Measurements from ENCODE around the gene ILK.

The ILK gene

GRCh38 chr11:6621711-6622211, 18.2 kb downstream of the ILK start:
- no peak for DNase-seq
- peaks cover 21% of the 10 kb centered on the region for H3K4me1 ChIP-seq (ENCODE audit: control insufficient read depth, insufficient read depth, low read length, poor library complexity, severe bottlenecking)
- H3K9me3 ChIP-seq (ENCODE audit: control insufficient read depth, low read length) = no peaks in the 10 kb centered on the region
- no peak overlapping the region for H3K4me3 ChIP-seq (ENCODE audit: insufficient read depth, low read depth, low read length, poor library complexity, severe bottlenecking)
- H3K27me3 ChIP-seq (replicated peaks; ENCODE audit: control insufficient read depth, insufficient read depth, low read length, poor library complexity, severe bottlenecking) = no peaks in the 10 kb centered on the region
- no peak overlapping the region for H3K27ac ChIP-seq (ENCODE audit: insufficient read depth, low read length, poor library complexity, severe bottlenecking)
- peaks cover 5% of the 10 kb centered on the region for H3K36me3 ChIP-seq (ENCODE audit: control insufficient read depth, insufficient read depth, low read length)

DNA sequence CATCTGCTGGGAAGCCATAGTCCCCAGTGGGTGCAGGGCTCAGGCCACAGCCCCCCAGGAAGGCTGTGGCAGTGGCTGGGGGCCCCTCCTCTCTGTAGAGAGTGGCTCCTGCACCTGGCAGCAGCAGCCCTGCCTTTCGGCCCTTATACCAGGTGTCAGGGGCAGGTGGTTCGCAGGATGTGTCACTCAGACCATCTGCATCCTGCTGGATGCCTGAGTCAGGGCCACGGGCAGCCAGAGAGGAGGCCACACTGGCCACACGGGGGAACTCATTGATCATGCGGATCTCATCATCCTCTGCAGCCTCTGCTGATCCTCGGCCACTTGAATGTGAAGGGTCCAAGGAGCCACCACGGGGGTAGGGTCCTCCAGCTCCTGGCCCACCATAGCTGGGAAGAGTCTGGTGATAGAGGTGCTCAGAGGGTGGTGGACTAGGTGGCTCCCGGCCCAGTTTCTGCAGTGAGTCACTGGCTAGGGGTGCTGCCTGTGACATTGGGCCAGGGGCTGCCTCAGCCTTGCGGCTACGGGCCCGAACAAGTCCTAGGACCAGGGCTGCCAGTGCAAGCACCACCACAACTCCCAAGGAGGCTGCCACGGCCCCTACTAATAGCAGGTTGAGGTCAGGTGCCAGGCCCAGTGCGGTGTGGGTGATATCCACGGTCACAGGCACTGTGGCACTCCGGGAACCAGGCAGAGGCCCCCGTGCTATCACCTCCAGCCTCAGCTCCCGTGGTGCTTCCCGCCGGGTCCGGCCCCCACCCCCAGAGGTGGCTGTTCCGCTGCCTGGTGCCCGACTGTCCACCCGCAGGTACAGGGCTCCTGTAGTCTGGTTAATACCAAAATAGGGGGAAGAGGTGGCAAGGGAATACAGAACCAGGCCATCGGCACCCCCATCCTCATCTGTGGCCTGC, 18.9 kb downstream of the ILK start:
- H3K9me3 ChIP-seq (ENCODE audit: control insufficient read depth, low read length) = no peaks in the 10 kb centered on the region
- H3K4me1 ChIP-seq (ENCODE audit: control insufficient read depth, insufficient read depth, low read length, poor library complexity, severe bottlenecking) = peaks cover 19% of the 10 kb centered on the region
- no peaks in the 10 kb centered on the region for H3K27me3 ChIP-seq (replicated peaks; ENCODE audit: control insufficient read depth, insufficient read depth, low read length, poor library complexity, severe bottlenecking)
- peaks cover 5% of the 10 kb centered on the region for H3K36me3 ChIP-seq (ENCODE audit: control insufficient read depth, insufficient read depth, low read length)
- no peak overlapping the region for H3K27ac ChIP-seq (ENCODE audit: insufficient read depth, low read length, poor library complexity, severe bottlenecking)
- H3K4me3 ChIP-seq (ENCODE audit: insufficient read depth, low read depth, low read length, poor library complexity, severe bottlenecking) = no peak overlapping the region
- no peak for DNase-seq

DNA sequence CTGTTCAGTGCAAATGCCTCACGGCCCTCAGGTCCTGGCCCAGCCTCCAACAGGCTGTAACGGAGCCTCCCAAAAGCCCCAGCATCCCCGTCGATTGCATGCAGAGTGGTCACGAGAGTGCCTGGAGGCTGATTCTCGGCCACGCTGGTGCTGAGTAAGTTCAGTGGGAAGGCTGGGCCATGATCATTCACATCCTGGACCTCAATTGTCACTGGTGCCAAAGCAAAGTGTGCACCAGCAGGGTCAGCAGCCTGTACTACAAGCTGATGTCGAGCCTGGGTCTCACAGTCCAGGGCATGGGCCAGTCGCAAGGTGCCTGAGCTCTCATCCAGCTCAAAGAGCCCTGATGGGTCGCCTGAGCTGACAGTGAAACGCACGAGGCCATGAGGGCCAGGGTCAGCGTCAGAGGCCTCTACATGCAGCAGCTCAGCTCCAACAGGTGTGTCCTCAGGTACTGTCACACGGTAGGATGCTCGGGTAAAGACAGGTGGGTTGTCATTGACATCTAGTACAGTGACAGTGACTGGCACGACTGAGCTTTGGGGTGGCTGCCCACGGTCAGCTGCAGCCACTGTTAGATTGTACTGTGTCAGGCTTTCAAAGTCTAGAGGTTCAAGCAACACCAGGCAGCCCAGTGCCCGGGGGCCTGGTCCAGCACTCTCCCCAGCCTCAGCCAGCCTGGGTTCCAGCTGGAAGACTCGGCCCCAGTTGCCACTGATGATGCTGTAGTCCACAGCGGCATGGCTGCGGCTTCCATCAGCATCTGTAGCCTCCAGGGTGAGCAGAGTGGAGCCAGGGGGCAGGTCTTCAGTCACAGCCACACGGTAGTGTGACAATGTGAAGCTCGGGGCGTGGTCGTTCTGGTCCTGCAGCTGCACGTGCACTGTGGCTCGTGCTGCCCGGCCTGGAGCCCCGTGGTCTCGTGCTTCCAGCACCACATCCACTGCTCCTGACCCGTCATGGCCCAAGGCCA, 20.1 kb downstream of the ILK start:
- Histone ChIP-seq H3K27ac (ENCODE audit: insufficient read depth, low read length, poor library complexity, severe bottlenecking) (no peak overlapping the region), H3K4me3 (ENCODE audit: insufficient read depth, low read depth, low read length, poor library complexity, severe bottlenecking) (no peak overlapping the region), H3K36me3 (ENCODE audit: control insufficient read depth, insufficient read depth, low read length) (peaks cover 5% of the 10 kb centered on the region), H3K4me1 (ENCODE audit: control insufficient read depth, insufficient read depth, low read length, poor library complexity, severe bottlenecking) (peaks cover 7% of the 10 kb centered on the region), H3K27me3 (replicated peaks; ENCODE audit: control insufficient read depth, insufficient read depth, low read length, poor library complexity, severe bottlenecking) (no peaks in the 10 kb centered on the region), H3K9me3 (ENCODE audit: control insufficient read depth, low read length) (no peaks in the 10 kb centered on the region)
- no peak for DNase-seq

- DNase-seq = no peak
- no peaks in the 10 kb centered on the region for H3K9me3 ChIP-seq (ENCODE audit: control insufficient read depth, low read length)
- no peaks in the 10 kb centered on the region for H3K4me1 ChIP-seq (ENCODE audit: control insufficient read depth, insufficient read depth, low read length, poor library complexity, severe bottlenecking)
- peaks cover 5% of the 10 kb centered on the region for H3K36me3 ChIP-seq (ENCODE audit: control insufficient read depth, insufficient read depth, low read length)
- H3K27me3 ChIP-seq (replicated peaks; ENCODE audit: control insufficient read depth, insufficient read depth, low read length, poor library complexity, severe bottlenecking) = no peaks in the 10 kb centered on the region
- no peak overlapping the region for H3K27ac ChIP-seq (ENCODE audit: insufficient read depth, low read length, poor library complexity, severe bottlenecking)
- H3K4me3 ChIP-seq (ENCODE audit: insufficient read depth, low read depth, low read length, poor library complexity, severe bottlenecking) = no peak overlapping the region
These were observed 21.7 kb downstream of the ILK start for GRCh38 chr11:6625156-6625831.

- H3K9me3 ChIP-seq (ENCODE audit: control insufficient read depth, low read length) = no peaks in the 10 kb centered on the region
- H3K4me3 ChIP-seq (ENCODE audit: insufficient read depth, low read depth, low read length, poor library complexity, severe bottlenecking) = no peak overlapping the region
- no peaks in the 10 kb centered on the region for H3K4me1 ChIP-seq (ENCODE audit: control insufficient read depth, insufficient read depth, low read length, poor library complexity, severe bottlenecking)
- H3K36me3 ChIP-seq (ENCODE audit: control insufficient read depth, insufficient read depth, low read length) = peaks cover 5% of the 10 kb centered on the region
- DNase-seq = no peak
- no peaks in the 10 kb centered on the region for H3K27me3 ChIP-seq (replicated peaks; ENCODE audit: control insufficient read depth, insufficient read depth, low read length, poor library complexity, severe bottlenecking)
- no peak overlapping the region for H3K27ac ChIP-seq (ENCODE audit: insufficient read depth, low read length, poor library complexity, severe bottlenecking)
These were observed 22.4 kb downstream of the ILK start for GRCh38 chr11:6625832-6626420.

DNA sequence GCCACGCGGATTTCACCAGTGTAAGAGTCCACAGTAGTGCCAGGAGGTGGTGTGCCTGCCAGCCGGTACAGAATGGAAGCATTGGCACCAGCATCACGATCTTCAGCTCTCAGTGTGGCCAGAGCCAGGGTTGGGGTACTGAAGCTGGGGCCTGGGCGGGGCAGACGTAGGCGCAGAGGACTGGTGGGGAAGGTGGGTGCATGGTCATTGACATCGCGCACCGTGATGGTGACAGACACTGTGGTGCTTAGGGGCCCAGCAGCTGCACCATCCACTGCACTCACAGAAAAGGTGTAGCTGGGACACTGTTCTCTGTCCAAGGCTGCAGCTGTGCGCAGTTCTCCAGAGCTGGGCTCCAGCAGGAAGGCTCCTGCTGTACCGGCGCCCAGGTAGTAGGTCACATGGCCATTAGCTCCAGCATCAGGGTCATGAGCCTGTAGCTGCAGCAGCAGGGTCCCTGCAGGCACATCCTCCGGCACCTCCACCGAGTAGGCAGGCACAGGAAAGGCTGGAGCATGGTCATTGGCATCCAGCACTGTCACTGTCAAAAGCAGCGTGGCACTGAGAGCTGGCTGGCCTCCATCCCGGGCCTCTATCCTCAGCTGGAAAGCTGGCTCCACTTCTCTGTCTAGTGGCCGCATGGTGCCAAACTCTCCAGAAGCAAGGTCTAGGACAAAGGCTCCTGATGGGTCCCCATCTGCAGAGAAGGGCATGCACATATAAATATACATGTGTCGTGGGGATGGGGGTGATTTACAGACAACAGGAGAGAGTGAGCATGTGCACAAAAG, 23.6 kb downstream of the ILK start:
- H3K4me3 ChIP-seq (ENCODE audit: insufficient read depth, low read depth, low read length, poor library complexity, severe bottlenecking) = no peak overlapping the region
- H3K36me3 ChIP-seq (ENCODE audit: control insufficient read depth, insufficient read depth, low read length) = peaks cover 5% of the 10 kb centered on the region
- DNase-seq = no peak
- no peaks in the 10 kb centered on the region for H3K9me3 ChIP-seq (ENCODE audit: control insufficient read depth, low read length)
- no peak overlapping the region for H3K27ac ChIP-seq (ENCODE audit: insufficient read depth, low read length, poor library complexity, severe bottlenecking)
- H3K27me3 ChIP-seq (replicated peaks; ENCODE audit: control insufficient read depth, insufficient read depth, low read length, poor library complexity, severe bottlenecking) = no peaks in the 10 kb centered on the region
- H3K4me1 ChIP-seq (ENCODE audit: control insufficient read depth, insufficient read depth, low read length, poor library complexity, severe bottlenecking) = no peaks in the 10 kb centered on the region

DNA sequence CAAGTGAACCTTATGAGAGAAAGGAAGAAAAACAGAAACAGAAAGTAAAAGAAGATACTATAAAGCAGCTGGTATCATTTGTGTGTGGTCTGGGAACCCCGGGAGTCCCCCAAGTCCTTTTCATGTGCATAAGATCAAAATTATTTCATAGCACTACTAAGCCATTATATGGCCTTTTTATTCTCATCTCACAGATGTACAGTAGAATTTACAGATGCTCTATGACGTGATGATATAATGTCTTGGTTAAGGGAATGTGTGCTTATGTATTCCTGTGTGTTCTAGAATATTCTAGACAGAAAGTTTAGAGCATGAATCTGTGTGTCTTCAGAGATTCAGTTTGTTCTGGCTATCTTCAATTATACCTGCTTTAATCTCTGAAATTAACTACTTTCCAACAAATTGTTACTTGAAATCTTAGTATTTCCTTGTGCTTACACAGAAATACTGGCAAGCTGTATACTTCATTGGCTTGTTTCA, 24.2 kb downstream of the ILK start:
- H3K4me1 ChIP-seq (ENCODE audit: control insufficient read depth, insufficient read depth, low read length, poor library complexity, severe bottlenecking) = no peaks in the 10 kb centered on the region
- H3K27ac ChIP-seq (ENCODE audit: insufficient read depth, low read length, poor library complexity, severe bottlenecking) = no peak overlapping the region
- peaks cover 7% of the 10 kb centered on the region for H3K36me3 ChIP-seq (ENCODE audit: control insufficient read depth, insufficient read depth, low read length)
- H3K27me3 ChIP-seq (replicated peaks; ENCODE audit: control insufficient read depth, insufficient read depth, low read length, poor library complexity, severe bottlenecking) = no peaks in the 10 kb centered on the region
- no peak overlapping the region for H3K4me3 ChIP-seq (ENCODE audit: insufficient read depth, low read depth, low read length, poor library complexity, severe bottlenecking)
- DNase-seq = no peak
- H3K9me3 ChIP-seq (ENCODE audit: control insufficient read depth, low read length) = no peaks in the 10 kb centered on the region

GRCh38 chr11:6628526-6628925, 25.0 kb downstream of the ILK start:
- no peak overlapping the region for H3K4me3 ChIP-seq (ENCODE audit: insufficient read depth, low read depth, low read length, poor library complexity, severe bottlenecking)
- no peak overlapping the region for H3K27ac ChIP-seq (ENCODE audit: insufficient read depth, low read length, poor library complexity, severe bottlenecking)
- no peaks in the 10 kb centered on the region for H3K4me1 ChIP-seq (ENCODE audit: control insufficient read depth, insufficient read depth, low read length, poor library complexity, severe bottlenecking)
- H3K36me3 ChIP-seq (ENCODE audit: control insufficient read depth, insufficient read depth, low read length) = peaks cover 7% of the 10 kb centered on the region
- H3K9me3 ChIP-seq (ENCODE audit: control insufficient read depth, low read length) = no peaks in the 10 kb centered on the region
- DNase-seq = no peak
- H3K27me3 ChIP-seq (replicated peaks; ENCODE audit: control insufficient read depth, insufficient read depth, low read length, poor library complexity, severe bottlenecking) = no peaks in the 10 kb centered on the region

DNA sequence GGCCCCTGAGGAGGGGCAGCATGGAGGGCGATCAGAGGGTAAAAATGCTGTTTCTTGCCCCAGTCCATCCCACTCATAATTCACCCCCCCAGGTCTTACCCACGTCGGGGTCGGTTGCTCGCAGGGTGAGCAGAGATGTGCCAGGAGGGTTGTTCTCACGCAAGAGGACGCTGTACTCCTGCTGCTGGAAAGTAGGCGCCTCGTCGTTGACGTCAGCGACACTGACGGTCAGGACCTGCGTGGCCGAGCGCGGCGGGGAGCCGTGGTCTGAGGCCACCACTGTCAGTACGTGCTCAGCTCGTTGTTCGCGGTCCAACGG, 26.0 kb downstream of the ILK start:
- no peaks in the 10 kb centered on the region for H3K4me1 ChIP-seq (ENCODE audit: control insufficient read depth, insufficient read depth, low read length, poor library complexity, severe bottlenecking)
- no peaks in the 10 kb centered on the region for H3K27me3 ChIP-seq (replicated peaks; ENCODE audit: control insufficient read depth, insufficient read depth, low read length, poor library complexity, severe bottlenecking)
- no peak overlapping the region for H3K27ac ChIP-seq (ENCODE audit: insufficient read depth, low read length, poor library complexity, severe bottlenecking)
- H3K4me3 ChIP-seq (ENCODE audit: insufficient read depth, low read depth, low read length, poor library complexity, severe bottlenecking) = no peak overlapping the region
- DNase-seq = no peak
- peaks cover 7% of the 10 kb centered on the region for H3K36me3 ChIP-seq (ENCODE audit: control insufficient read depth, insufficient read depth, low read length)
- no peaks in the 10 kb centered on the region for H3K9me3 ChIP-seq (ENCODE audit: control insufficient read depth, low read length)

All from effector memory CD4-positive, alpha-beta T cell (primary cell).